ENCODE measurements around the gene GRAMD2B. TPM values are rescaled to one million over a fixed set of nuclear protein-coding genes. Genes with fewer than 3 reads are reported as not detected.

Gene GRAMD2B
- total RNA-seq, 1 experiment from 2014 or later = 7.2 TPM

DNA sequence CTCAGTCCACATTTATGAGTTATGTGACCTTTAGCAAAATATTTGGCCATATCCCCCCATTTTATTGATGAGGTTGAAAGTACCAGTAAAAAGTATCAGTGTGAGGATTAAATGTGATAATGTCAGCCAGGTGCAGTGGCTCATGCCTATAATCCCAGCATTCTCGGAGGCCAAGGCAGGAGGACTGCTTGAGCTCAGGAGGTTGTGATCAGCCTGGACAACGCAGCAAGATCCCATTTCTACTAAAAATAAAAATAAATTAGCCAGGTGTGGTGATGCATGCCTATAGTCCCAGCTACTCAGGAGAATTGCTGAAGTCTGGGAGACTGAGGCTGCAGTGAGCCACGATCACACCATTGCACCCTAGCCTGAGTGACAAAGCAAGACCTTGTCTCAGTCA is 71.2 kb downstream of the GRAMD2B start:
- no peaks in the 10 kb centered on the region for H3K9me2 ChIP-seq (ENCODE audit: insufficient read depth)
- H3K4me1 ChIP-seq (ENCODE audit: control insufficient read depth in 1 of 2, insufficient read depth in 2 of 2, low read length in 2 of 2) = no peaks in the 10 kb centered on the region
- no peak overlapping the region for H2AFZ ChIP-seq (ENCODE audit: low read depth, low read length, poor library complexity, severe bottlenecking)
- no peak for ATAC-seq
- DNase-seq (ENCODE audit: low read depth, low spot score) = no peak
- no peaks in the 10 kb centered on the region for H3K27me3 ChIP-seq (ENCODE audit: insufficient read depth, low read length)
- H4K20me1 ChIP-seq (ENCODE audit: insufficient read depth) = no peaks in the 10 kb centered on the region
- H3K9me3 ChIP-seq (ENCODE audit: control insufficient read depth in 1 of 2, insufficient read depth in 1 of 2, low read depth in 1 of 2, low read length in 2 of 2) = no peaks in the 10 kb centered on the region
- no peaks in the 10 kb centered on the region for H3K79me2 ChIP-seq (ENCODE audit: insufficient read depth, low read length)
- no peak overlapping the region for H3K9ac ChIP-seq (ENCODE audit: low read length)
- no peak for TF ChIP-seq CEBPB (IDR thresholded peaks at IDR 0.05; ENCODE audit: low read depth)
- TF ChIP-seq EZH2phosphoT487 (IDR thresholded peaks at IDR 0.05; ENCODE audit: borderline replicate concordance) = no peak
- TF ChIP-seq, protein P1, sequence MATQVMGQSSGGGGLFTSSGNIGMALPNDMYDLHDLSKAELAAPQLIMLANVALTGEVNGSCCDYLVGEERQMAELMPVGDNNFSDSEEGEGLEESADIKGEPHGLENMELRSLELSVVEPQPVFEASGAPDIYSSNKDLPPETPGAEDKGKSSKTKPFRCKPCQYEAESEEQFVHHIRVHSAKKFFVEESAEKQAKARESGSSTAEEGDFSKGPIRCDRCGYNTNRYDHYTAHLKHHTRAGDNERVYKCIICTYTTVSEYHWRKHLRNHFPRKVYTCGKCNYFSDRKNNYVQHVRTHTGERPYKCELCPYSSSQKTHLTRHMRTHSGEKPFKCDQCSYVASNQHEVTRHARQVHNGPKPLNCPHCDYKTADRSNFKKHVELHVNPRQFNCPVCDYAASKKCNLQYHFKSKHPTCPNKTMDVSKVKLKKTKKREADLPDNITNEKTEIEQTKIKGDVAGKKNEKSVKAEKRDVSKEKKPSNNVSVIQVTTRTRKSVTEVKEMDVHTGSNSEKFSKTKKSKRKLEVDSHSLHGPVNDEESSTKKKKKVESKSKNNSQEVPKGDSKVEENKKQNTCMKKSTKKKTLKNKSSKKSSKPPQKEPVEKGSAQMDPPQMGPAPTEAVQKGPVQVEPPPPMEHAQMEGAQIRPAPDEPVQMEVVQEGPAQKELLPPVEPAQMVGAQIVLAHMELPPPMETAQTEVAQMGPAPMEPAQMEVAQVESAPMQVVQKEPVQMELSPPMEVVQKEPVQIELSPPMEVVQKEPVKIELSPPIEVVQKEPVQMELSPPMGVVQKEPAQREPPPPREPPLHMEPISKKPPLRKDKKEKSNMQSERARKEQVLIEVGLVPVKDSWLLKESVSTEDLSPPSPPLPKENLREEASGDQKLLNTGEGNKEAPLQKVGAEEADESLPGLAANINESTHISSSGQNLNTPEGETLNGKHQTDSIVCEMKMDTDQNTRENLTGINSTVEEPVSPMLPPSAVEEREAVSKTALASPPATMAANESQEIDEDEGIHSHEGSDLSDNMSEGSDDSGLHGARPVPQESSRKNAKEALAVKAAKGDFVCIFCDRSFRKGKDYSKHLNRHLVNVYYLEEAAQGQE (IDR thresholded peaks at IDR 0.05; ENCODE audit: low read depth) = no peak
- TF ChIP-seq POLR2A (IDR thresholded peaks at IDR 0.05; ENCODE audit: borderline replicate concordance, extremely low read depth, insufficient read depth, insufficient read length) = no peak
- TF ChIP-seq, protein P2, sequence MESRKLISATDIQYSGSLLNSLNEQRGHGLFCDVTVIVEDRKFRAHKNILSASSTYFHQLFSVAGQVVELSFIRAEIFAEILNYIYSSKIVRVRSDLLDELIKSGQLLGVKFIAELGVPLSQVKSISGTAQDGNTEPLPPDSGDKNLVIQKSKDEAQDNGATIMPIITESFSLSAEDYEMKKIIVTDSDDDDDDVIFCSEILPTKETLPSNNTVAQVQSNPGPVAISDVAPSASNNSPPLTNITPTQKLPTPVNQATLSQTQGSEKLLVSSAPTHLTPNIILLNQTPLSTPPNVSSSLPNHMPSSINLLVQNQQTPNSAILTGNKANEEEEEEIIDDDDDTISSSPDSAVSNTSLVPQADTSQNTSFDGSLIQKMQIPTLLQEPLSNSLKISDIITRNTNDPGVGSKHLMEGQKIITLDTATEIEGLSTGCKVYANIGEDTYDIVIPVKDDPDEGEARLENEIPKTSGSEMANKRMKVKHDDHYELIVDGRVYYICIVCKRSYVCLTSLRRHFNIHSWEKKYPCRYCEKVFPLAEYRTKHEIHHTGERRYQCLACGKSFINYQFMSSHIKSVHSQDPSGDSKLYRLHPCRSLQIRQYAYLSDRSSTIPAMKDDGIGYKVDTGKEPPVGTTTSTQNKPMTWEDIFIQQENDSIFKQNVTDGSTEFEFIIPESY (IDR thresholded peaks at IDR 0.05; ENCODE audit: extremely low read depth, insufficient replicate concordance, low read length) = no peak
- no peak for TF ChIP-seq EZH2 (IDR thresholded peaks at IDR 0.05)
- no peak for TF ChIP-seq EGR1 (IDR thresholded peaks at IDR 0.05; ENCODE audit: low read depth)
- no peak for TF ChIP-seq POLR2AphosphoS5 (IDR thresholded peaks at IDR 0.05; ENCODE audit: low read depth, low read length)
- TF ChIP-seq, protein P3, sequence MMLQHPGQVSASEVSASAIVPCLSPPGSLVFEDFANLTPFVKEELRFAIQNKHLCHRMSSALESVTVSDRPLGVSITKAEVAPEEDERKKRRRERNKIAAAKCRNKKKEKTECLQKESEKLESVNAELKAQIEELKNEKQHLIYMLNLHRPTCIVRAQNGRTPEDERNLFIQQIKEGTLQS (IDR thresholded peaks at IDR 0.05) = no peak
- no peak for TF ChIP-seq SP1 (IDR thresholded peaks at IDR 0.05; ENCODE audit: low read depth)
- no peak for TF ChIP-seq ZNF274 (IDR thresholded peaks at IDR 0.05; ENCODE audit: low read depth, low read length)
- TF ChIP-seq ELF1 (IDR thresholded peaks at IDR 0.05; ENCODE audit: borderline replicate concordance, low read depth) = no peak
- POLR2A ChIA-PET = no interaction called here
- intact Hi-C loops (cut with micrococcal nuclease) = no loop called here
- H3K4me3 ChIP-seq (replicated peaks in 1 of 2; ENCODE audit: low read depth in 1 of 2, low read length in 2 of 2) = no peak overlapping the region
- CTCF ChIA-PET = no interaction called here
- RAD21 ChIA-PET (ENCODE audit: low non-redundant PET in 1 of 2, low total read pairs in 2 of 2, uncharacterized antibody in 2 of 2, unreplicated experiment in 2 of 2) = no interaction called here
- no peak overlapping the region for H3K4me2 ChIP-seq (ENCODE audit: low read length)
- peaks cover 0 to 3% of the 10 kb centered on the region in 2 experiments; a peak in 2 of 4 replicates for H3K36me3 ChIP-seq (ENCODE audit: control insufficient read depth in 1 of 2, insufficient read depth in 2 of 2, low read length in 2 of 2)
- H3K27ac ChIP-seq (ENCODE audit: low read depth, low read length) = no peak overlapping the region
- no TSS peak for BruUV-seq (replicated peaks)
